Fibroblast of lung (primary cell): ENCODE results near the gene KIF15. TPM values are rescaled to one million over a fixed set of nuclear protein-coding genes. Genes with fewer than 3 reads are reported as not detected.

Experiments used
- DNase-seq, 2 donors: peaks; one replicate each; pipeline versions ENCODE4 v3.0.0 to v3.0.0-alpha.2; 2010; ENCODE audit warnings: low read depth in 2 of 2
- H2AFZ ChIP-seq: 2 replicates; pipeline ENCODE4 v1.5.1; 2012; ENCODE audit warnings: low read length, control low read depth, inconsistent platforms
- H3K27ac ChIP-seq: 2 replicates; pipeline ENCODE4 v1.5.1; 2011; ENCODE audit warnings: low read length, control low read depth; ENCODE audit not compliant: insufficient read depth
- H3K27me3 ChIP-seq: 2 replicates; pipeline ENCODE4 v1.5.1; 2011; ENCODE audit warnings: mild to moderate bottlenecking, low read length; ENCODE audit not compliant: control insufficient read depth, insufficient read depth
- H3K36me3 ChIP-seq: 2 replicates; pipeline ENCODE4 v1.5.1; 2011; ENCODE audit warnings: low read length; ENCODE audit not compliant: control insufficient read depth, insufficient read depth
- H3K4me1 ChIP-seq: 2 replicates; pipeline ENCODE4 v1.5.1; 2011; ENCODE audit warnings: low read length; ENCODE audit not compliant: control insufficient read depth, insufficient read depth; ENCODE audit errors: extremely low read depth
- H3K4me2 ChIP-seq: 2 replicates; pipeline ENCODE4 v1.5.1; 2011; ENCODE audit warnings: low read length, control low read depth; ENCODE audit not compliant: insufficient read depth; ENCODE audit errors: extremely low read depth
- H3K4me3 ChIP-seq, 4 experiments: fragments of 200-600 bp in 1 of 4; sonication (generic) in 1 of 4; replicated peaks in 1 of 4; 2 replicates each; pipeline ENCODE4 v1.5.1; 2011 to 2016; ENCODE audit warnings: low read length in 4 of 4, low read depth in 3 of 4, mild to moderate bottlenecking in 3 of 4, control low read depth in 2 of 4, inconsistent platforms in 1 of 4, mixed read lengths in 1 of 4; ENCODE audit not compliant: insufficient read depth in 1 of 4; ENCODE audit errors: control extremely low read depth in 1 of 4
- H3K79me2 ChIP-seq: 2 replicates; pipeline ENCODE4 v1.5.1; 2012; ENCODE audit warnings: mild to moderate bottlenecking, low read length, inconsistent platforms; ENCODE audit not compliant: control insufficient read depth, insufficient read depth
- H3K9ac ChIP-seq: 2 replicates; pipeline ENCODE4 v1.5.1; 2011; ENCODE audit warnings: mild to moderate bottlenecking, low read length, control low read depth; ENCODE audit not compliant: insufficient read depth
- H3K9me3 ChIP-seq: 2 replicates; pipeline ENCODE4 v1.5.1; 2012; ENCODE audit warnings: low read depth, low read length; ENCODE audit not compliant: control insufficient read depth, insufficient read depth
- H4K20me1 ChIP-seq: 2 replicates; pipeline ENCODE4 v1.5.1; 2011; ENCODE audit warnings: low read length; ENCODE audit not compliant: control insufficient read depth, insufficient read depth; ENCODE audit errors: extremely low read depth
- EZH2 ChIP-seq: IDR thresholded peaks from 2 replicates; pipeline ENCODE4 v1.5.1; 2012; ENCODE audit warnings: low read length, control low read depth, mild to moderate bottlenecking; ENCODE audit errors: missing control alignments
- polyA plus RNA-seq, 2 donors: library from polyadenylated mRNA; depleted of rRNA in 1 of 2; stranded (reverse) in 1 of 2; unstranded in 1 of 2; fragments of >200 nt; gene quantifications; 2 replicates each; pipeline ENCODE4 v1.2.1, GENCODE V29; 2011 to 2012; ENCODE audit warnings: missing spikeins in 1 of 2
- total RNA-seq: library from RNA; depleted of rRNA; stranded (reverse); fragments of >200 nt; gene quantifications from 2 replicates; pipeline ENCODE4 v1.2.1, GENCODE V29; 2014
- TF ChIP-seq, protein P1 (sequence below), 2 donors: IDR thresholded peaks in 1 of 2; conservative IDR thresholded peaks in 1 of 2; 1 replicate in 1 of 2; 2 replicates in 1 of 2; pipeline ENCODE4 v1.5.1; 2011 to 2012; ENCODE audit warnings: low read length in 2 of 2, control low read depth in 1 of 2, inconsistent platforms in 1 of 2, low read depth in 1 of 2, mild to moderate bottlenecking in 1 of 2

The KIF15 gene
- total and polyA plus RNA-seq, 2 donors (not counting 1 experiment from before 2014, with no cell fraction given), result 3.1 to 3.8 TPM

DNA sequence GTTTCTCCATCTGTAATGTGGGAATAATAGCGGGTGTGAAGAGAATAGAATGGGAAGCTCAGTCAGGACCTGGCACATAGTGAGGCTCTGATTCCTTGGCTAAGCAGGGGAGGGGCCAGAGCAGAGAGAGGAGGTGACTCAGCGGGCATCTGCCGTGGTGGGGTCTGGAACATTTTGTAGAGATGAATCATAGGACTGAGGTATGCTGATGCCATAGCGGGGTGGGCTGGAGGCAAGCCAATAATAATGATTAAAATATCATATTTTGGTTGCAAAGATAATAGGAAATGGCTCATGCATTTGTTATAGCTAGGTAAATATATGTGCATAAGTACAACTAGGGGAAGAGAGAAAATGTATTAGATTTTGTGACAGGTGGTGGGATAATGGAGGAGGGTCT is 124.0 kb downstream of the KIF15 start:
- Histone ChIP-seq H4K20me1 (no peaks in the 10 kb centered on the region), H3K79me2 (no peaks in the 10 kb centered on the region), H3K4me1 (peaks cover 28% of the 10 kb centered on the region), H3K27ac (peak overlapping the region; percentile 39), H2AFZ (no peak overlapping the region), H3K4me2 (no peak overlapping the region), H3K4me3 (no peak overlapping the region), H3K27me3 (no peaks in the 10 kb centered on the region), H3K36me3 (no peaks in the 10 kb centered on the region), H3K9me3 (no peaks in the 10 kb centered on the region), H3K9ac (no peak overlapping the region)
- TF ChIP-seq, protein P1, sequence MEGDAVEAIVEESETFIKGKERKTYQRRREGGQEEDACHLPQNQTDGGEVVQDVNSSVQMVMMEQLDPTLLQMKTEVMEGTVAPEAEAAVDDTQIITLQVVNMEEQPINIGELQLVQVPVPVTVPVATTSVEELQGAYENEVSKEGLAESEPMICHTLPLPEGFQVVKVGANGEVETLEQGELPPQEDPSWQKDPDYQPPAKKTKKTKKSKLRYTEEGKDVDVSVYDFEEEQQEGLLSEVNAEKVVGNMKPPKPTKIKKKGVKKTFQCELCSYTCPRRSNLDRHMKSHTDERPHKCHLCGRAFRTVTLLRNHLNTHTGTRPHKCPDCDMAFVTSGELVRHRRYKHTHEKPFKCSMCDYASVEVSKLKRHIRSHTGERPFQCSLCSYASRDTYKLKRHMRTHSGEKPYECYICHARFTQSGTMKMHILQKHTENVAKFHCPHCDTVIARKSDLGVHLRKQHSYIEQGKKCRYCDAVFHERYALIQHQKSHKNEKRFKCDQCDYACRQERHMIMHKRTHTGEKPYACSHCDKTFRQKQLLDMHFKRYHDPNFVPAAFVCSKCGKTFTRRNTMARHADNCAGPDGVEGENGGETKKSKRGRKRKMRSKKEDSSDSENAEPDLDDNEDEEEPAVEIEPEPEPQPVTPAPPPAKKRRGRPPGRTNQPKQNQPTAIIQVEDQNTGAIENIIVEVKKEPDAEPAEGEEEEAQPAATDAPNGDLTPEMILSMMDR (conservative IDR thresholded peaks at IDR 0.05 in 1 of 2, IDR thresholded peaks at IDR 0.05 in 1 of 2; ENCODE audit: low read depth in 1 of 2, low read length in 2 of 2), result no peak
- no peak for TF ChIP-seq EZH2
- DNase-seq, result peak; percentile 95

GRCh38 chr3:44886561-44886960 is 125.0 kb downstream of the KIF15 start:
- no peaks in the 10 kb centered on the region for H4K20me1 ChIP-seq
- H3K9ac ChIP-seq, result no peak overlapping the region
- H3K4me3 ChIP-seq, result no peak overlapping the region
- no peak overlapping the region for H3K4me2 ChIP-seq
- peak in 1 of 2 donors; percentile 28 for DNase-seq
- H3K79me2 ChIP-seq, result no peaks in the 10 kb centered on the region
- no peaks in the 10 kb centered on the region for H3K36me3 ChIP-seq
- H3K27me3 ChIP-seq, result no peaks in the 10 kb centered on the region
- H3K27ac ChIP-seq, result no peak overlapping the region
- no peak overlapping the region for H2AFZ ChIP-seq
- no peaks in the 10 kb centered on the region for H3K9me3 ChIP-seq
- H3K4me1 ChIP-seq, result peaks cover 28% of the 10 kb centered on the region
- TF ChIP-seq EZH2, result no peak
- TF ChIP-seq, protein P1 (conservative IDR thresholded peaks at IDR 0.05 in 1 of 2, IDR thresholded peaks at IDR 0.05 in 1 of 2; ENCODE audit: low read depth in 1 of 2, low read length in 2 of 2), result no peak

DNA sequence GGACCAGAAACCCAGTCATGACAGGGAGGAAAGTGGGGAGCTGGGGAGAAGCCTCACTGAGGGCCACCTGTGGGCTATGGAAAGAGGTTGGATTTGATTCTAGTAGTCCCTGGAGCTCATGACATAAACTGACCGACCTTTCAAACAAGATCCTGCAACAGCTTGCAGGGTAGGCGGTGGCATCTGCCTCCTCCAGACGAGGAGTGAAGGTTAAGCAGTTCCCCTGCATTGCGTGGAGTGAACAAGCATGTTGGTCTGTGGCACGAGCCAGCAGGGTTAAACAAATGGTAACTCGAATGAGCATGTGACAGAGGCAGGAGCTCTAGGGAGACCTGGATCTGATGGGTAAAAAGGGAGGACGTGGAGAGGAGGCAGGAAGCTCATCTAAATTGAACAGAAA is 125.5 kb downstream of the KIF15 start:
- Histone ChIP-seq H2AFZ (no peak overlapping the region), H4K20me1 (no peaks in the 10 kb centered on the region), H3K4me1 (peaks cover 28% of the 10 kb centered on the region), H3K79me2 (no peaks in the 10 kb centered on the region), H3K27ac (no peak overlapping the region), H3K9me3 (no peaks in the 10 kb centered on the region), H3K4me3 (no peak overlapping the region), H3K27me3 (no peaks in the 10 kb centered on the region), H3K36me3 (no peaks in the 10 kb centered on the region), H3K9ac (no peak overlapping the region), H3K4me2 (no peak overlapping the region)
- no peak for DNase-seq
- TF ChIP-seq EZH2, result no peak
- TF ChIP-seq, protein P1 (conservative IDR thresholded peaks at IDR 0.05 in 1 of 2, IDR thresholded peaks at IDR 0.05 in 1 of 2; ENCODE audit: low read depth in 1 of 2, low read length in 2 of 2), result no peak
